ENCODE measurements around the gene SMG1.

Gene SMG1

DNA sequence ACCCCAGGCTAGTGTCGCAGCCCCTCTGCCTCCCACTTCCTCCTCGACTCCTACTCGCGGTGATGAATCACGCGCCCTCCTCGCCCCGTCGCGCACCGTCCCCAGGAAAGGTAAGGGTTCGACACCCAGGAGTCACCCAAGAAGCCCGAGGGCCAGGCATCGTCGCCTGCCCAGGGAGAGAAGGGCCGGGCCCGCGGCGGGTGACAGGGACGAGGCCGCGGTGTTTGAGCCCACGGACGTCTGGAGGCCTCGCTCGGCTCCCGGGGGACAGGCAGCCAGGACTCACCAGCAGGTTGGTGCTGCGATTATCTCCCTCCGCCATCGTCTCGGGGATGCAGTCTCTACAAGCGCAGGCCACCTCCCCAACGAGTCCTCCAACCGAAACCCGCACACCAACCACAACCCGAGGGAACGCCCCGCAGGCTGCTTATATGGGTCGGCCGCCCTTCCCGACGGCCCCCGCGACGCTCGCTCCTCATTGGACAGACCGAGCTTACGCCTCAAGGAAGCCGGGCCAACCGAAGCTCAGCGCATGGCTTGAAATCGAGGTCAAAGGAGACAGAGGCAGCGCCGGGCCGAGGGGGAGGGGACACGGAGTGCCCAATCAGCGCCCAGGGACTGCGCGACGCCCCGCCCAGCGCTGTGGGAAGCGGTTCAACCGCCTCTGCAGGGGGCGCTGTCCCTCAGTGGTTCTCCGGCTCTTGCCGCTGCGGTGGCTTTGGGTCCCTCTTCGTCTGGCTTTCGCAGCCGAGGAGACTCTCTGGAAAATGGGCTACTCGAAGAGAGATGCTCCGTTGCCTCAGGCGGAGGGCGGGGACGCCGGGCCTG, 124.8 kb downstream of the SMG1 start, which contains the start of gene ARL6IP1 (continued):
- peak; percentile 15; the same call in 1 of the 2 replicates for TF ChIP-seq TSHZ1 (tag by site-specific recombination; IDR thresholded peaks at IDR 0.05; ENCODE audit: borderline replicate concordance)
- TF ChIP-seq ZNF624 (tag by site-specific recombination; IDR thresholded peaks at IDR 0.05) = no peak
- no peak for TF ChIP-seq ZNF202 (tag by site-specific recombination; IDR thresholded peaks at IDR 0.05; ENCODE audit: borderline replicate concordance)
- TF ChIP-seq KLF9 (tag by site-specific recombination; IDR thresholded peaks at IDR 0.05; ENCODE audit: low read depth) = peak; percentile 69
- no peak for TF ChIP-seq HOXA7 (CRISPR knock-in tag; IDR thresholded peaks at IDR 0.05; ENCODE audit: borderline replicate concordance)
- no peak for TF ChIP-seq ZNF302 (tag by site-specific recombination; IDR thresholded peaks at IDR 0.05; ENCODE audit: low read depth)
- peak; percentile 77; the same call in 1 of the 2 replicates for TF ChIP-seq BCL11B (tag by site-specific recombination; IDR thresholded peaks at IDR 0.05; ENCODE audit: low read depth)
- TF ChIP-seq ZFP3 (tag by site-specific recombination; IDR thresholded peaks at IDR 0.05; ENCODE audit: low read depth) = no peak
- TF ChIP-seq, protein P1, sequence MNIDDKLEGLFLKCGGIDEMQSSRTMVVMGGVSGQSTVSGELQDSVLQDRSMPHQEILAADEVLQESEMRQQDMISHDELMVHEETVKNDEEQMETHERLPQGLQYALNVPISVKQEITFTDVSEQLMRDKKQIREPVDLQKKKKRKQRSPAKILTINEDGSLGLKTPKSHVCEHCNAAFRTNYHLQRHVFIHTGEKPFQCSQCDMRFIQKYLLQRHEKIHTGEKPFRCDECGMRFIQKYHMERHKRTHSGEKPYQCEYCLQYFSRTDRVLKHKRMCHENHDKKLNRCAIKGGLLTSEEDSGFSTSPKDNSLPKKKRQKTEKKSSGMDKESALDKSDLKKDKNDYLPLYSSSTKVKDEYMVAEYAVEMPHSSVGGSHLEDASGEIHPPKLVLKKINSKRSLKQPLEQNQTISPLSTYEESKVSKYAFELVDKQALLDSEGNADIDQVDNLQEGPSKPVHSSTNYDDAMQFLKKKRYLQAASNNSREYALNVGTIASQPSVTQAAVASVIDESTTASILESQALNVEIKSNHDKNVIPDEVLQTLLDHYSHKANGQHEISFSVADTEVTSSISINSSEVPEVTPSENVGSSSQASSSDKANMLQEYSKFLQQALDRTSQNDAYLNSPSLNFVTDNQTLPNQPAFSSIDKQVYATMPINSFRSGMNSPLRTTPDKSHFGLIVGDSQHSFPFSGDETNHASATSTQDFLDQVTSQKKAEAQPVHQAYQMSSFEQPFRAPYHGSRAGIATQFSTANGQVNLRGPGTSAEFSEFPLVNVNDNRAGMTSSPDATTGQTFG (tag by site-specific recombination; IDR thresholded peaks at IDR 0.05; ENCODE audit: borderline replicate concordance) = 0 out of 2 replicates have a peak, but pooled peaks have one; percentile 46
- TF ChIP-seq GLIS1 (tag by site-specific recombination; IDR thresholded peaks at IDR 0.05) = peak; percentile 88
- TF ChIP-seq ZNF488 (tag by site-specific recombination; IDR thresholded peaks at IDR 0.05) = no peak
- 0 out of 2 replicates have a peak, but pooled peaks have one; percentile 24 for TF ChIP-seq ZBTB21 (tag by site-specific recombination; IDR thresholded peaks at IDR 0.05)
- TF ChIP-seq ZNF670 (tag by site-specific recombination; IDR thresholded peaks at IDR 0.05; ENCODE audit: low read depth) = no peak
- TF ChIP-seq ZNF777 (tag by site-specific recombination; IDR thresholded peaks at IDR 0.05; ENCODE audit: borderline replicate concordance) = no peak
- peak; percentile 95 for TF ChIP-seq ZBTB1 (tag by site-specific recombination; IDR thresholded peaks at IDR 0.05)
- peak; percentile 54 for TF ChIP-seq ZBTB44 (tag by site-specific recombination; IDR thresholded peaks at IDR 0.05)
- TF ChIP-seq ZEB2 (tag by site-specific recombination; IDR thresholded peaks at IDR 0.05) = peak; percentile 85
- TF ChIP-seq ZNF521 (tag by site-specific recombination; IDR thresholded peaks at IDR 0.05) = no peak
- 0 out of 2 replicates have a peak, but pooled peaks have one; percentile 36 for TF ChIP-seq ZNF221 (tag by site-specific recombination; IDR thresholded peaks at IDR 0.05; ENCODE audit: borderline replicate concordance)
- TF ChIP-seq, protein P2, sequence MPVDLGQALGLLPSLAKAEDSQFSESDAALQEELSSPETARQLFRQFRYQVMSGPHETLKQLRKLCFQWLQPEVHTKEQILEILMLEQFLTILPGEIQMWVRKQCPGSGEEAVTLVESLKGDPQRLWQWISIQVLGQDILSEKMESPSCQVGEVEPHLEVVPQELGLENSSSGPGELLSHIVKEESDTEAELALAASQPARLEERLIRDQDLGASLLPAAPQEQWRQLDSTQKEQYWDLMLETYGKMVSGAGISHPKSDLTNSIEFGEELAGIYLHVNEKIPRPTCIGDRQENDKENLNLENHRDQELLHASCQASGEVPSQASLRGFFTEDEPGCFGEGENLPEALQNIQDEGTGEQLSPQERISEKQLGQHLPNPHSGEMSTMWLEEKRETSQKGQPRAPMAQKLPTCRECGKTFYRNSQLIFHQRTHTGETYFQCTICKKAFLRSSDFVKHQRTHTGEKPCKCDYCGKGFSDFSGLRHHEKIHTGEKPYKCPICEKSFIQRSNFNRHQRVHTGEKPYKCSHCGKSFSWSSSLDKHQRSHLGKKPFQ (tag by site-specific recombination; IDR thresholded peaks at IDR 0.05) = no peak; the same call in 1 of the 2 replicates
- no peak for TF ChIP-seq ZNF558 (tag by site-specific recombination; IDR thresholded peaks at IDR 0.05)
- TF ChIP-seq ZNF114 (tag by site-specific recombination; IDR thresholded peaks at IDR 0.05) = no peak
- no peak for TF ChIP-seq AEBP2 (tag by site-specific recombination; IDR thresholded peaks at IDR 0.05; ENCODE audit: borderline replicate concordance)
- TF ChIP-seq ZNF701 (tag by site-specific recombination; IDR thresholded peaks at IDR 0.05) = no peak
- no peak for TF ChIP-seq MYNN (tag by site-specific recombination; IDR thresholded peaks at IDR 0.05; ENCODE audit: borderline replicate concordance)
- peak; percentile 94 for TF ChIP-seq KLF7 (tag by site-specific recombination; IDR thresholded peaks at IDR 0.05; ENCODE audit: borderline replicate concordance)
- no peak for TF ChIP-seq ZNF571 (tag by site-specific recombination; IDR thresholded peaks at IDR 0.05)

Measured in HEK293 (cell line).